AG09309 (cell line): ENCODE data around the gene FGF12.
"Not testable (repeated sequence)": the region's sequence is repeated elsewhere in the genome, so short reads cannot be mapped to it uniquely, and the experiment has no call there.

Experiments used
- DNase-seq: peaks from one replicate; pipeline ENCODE4 v3.0.0-alpha.2; 2010; ENCODE audit warnings: low read depth
- H3K4me3 ChIP-seq: 2 replicates; pipeline ENCODE4 v1.5.1; 2011; ENCODE audit warnings: mild to moderate bottlenecking, low read depth, low read length, moderate library complexity; ENCODE audit not compliant: control insufficient read depth
- TF ChIP-seq, protein P1 (sequence below): IDR thresholded peaks from 2 replicates; pipeline ENCODE4 v1.5.1; 2011; ENCODE audit warnings: mild to moderate bottlenecking, low read depth, low read length, inconsistent platforms; ENCODE audit not compliant: insufficient read depth, control insufficient read depth; ENCODE audit errors: missing control alignments

The FGF12 gene

DNA sequence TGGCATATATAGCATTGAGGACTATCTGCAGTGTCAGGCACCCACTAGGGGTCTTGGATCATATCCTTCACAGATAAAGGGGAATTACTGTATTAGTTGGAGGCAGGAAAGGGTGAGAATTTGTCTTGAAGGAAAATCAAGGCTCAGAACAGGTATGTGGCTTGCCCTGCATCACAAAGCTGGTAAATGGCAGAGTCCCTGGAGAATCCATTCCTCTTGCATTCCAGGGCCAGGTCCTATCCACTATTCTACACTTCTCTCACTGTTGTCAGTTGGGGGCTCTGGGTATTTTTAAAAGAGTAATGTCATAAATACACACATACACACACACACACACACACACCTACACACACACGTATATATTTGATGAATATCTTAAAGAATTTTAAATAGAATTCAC, 19.8 kb upstream of the FGF12 start:
- no peak for DNase-seq
- TF ChIP-seq, protein P1, sequence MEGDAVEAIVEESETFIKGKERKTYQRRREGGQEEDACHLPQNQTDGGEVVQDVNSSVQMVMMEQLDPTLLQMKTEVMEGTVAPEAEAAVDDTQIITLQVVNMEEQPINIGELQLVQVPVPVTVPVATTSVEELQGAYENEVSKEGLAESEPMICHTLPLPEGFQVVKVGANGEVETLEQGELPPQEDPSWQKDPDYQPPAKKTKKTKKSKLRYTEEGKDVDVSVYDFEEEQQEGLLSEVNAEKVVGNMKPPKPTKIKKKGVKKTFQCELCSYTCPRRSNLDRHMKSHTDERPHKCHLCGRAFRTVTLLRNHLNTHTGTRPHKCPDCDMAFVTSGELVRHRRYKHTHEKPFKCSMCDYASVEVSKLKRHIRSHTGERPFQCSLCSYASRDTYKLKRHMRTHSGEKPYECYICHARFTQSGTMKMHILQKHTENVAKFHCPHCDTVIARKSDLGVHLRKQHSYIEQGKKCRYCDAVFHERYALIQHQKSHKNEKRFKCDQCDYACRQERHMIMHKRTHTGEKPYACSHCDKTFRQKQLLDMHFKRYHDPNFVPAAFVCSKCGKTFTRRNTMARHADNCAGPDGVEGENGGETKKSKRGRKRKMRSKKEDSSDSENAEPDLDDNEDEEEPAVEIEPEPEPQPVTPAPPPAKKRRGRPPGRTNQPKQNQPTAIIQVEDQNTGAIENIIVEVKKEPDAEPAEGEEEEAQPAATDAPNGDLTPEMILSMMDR: no peak
- H3K4me3 ChIP-seq: no peak overlapping the region

DNA sequence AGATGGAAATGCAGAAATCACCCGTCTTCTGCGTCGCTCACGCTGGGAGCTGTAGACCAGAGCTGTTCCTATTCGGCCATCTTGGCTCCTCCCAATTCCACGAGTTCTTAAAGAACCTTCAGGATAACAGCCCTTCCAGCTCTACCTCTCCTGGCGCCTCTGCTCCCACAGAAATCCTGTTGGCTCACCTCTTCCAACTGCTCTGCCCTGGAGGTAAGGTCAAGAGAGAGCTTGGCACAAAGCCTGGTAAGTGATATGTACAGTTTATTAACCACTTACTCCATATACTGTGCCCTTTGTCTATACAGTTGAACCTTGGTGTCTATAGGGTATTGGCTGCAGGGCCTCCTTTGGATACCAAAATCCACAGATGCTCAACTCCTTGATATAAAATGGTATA, 17.8 kb upstream of the FGF12 start:
- no peak overlapping the region for H3K4me3 ChIP-seq
- DNase-seq: no peak

GRCh38 chr3:192744604-192745003, 17.3 kb upstream of the FGF12 start:
- H3K4me3 ChIP-seq, DNase-seq: not testable (repeated sequence)

More for the DNA sequence above, 17.8 kb upstream of the FGF12 start:
- TF ChIP-seq, protein P1: no peak

- TF ChIP-seq, protein P1: no peak
- DNase-seq: no peak
- H3K4me3 ChIP-seq: no peak overlapping the region
These were observed 10.2 kb upstream of the FGF12 start for GRCh38 chr3:192737506-192737905.

GRCh38 chr3:192731233-192731632, 3.9 kb upstream of the FGF12 start:
- H3K4me3 ChIP-seq: no peak overlapping the region
- TF ChIP-seq, protein P1: no peak
- DNase-seq: no peak

DNA sequence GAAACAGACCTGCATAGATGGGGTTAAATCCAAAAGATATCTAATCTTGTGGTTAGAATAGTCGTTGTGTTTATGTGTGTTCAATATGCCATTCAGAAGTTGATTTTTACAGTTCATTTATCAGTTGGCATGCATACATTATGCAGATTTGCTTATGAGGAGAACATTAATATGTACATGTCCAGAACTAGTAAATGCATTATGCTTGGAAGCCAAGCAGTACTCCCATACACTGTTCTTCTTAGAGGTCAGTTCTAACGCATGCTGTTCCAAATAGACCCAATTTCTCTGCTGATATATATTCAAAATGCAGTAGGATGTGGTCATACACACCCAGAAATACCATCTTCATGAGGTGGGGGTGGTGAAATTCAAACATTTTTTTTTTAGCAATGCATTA, 956 bp downstream of the FGF12 start:
- no peak for DNase-seq
- TF ChIP-seq, protein P1: no peak
- H3K4me3 ChIP-seq: no peak overlapping the region

- TF ChIP-seq, protein P1: no peak
- no peak overlapping the region for H3K4me3 ChIP-seq
- DNase-seq: no peak
These were observed 7.4 kb downstream of the FGF12 start for GRCh38 chr3:192719964-192720363.
